ENCODE measurements around the gene C7orf25. TPM values are rescaled to one million over a fixed set of nuclear protein-coding genes. Genes with fewer than 3 reads are reported as not detected.
A peak's percentile ranks its signal among the peaks of the same experiment; 100 is the strongest.

Gene C7orf25
- total and polyA plus RNA-seq, 8 donors, result 1.9 to 7.2 (median 2.7) TPM

GRCh38 chr7:42935861-42936260 is 24.0 kb upstream of the C7orf25 start:
- ATAC-seq, result no peak
- no peak for DNase-seq
- Histone ChIP-seq H3K36me3 (peaks cover 0 to 51% of the 10 kb centered on the region in 2 donors), H3K4me1 (peaks cover 3 to 19% of the 10 kb centered on the region in 2 donors), H3K27ac (no peak overlapping the region), H3K9me3 (no peaks in the 10 kb centered on the region), H3K27me3 (no peaks in the 10 kb centered on the region), H3K4me3 (no peak overlapping the region)
- intact Hi-C loops (cut with DNase I), result no loop called here
- TF ChIP-seq CTCF (IDR thresholded peaks at IDR 0.05), result no peak

- ATAC-seq, result no peak
- H3K4me3 ChIP-seq, result no peak overlapping the region
- intact Hi-C loops (cut with DNase I), result no loop called here
Observed at GRCh38 chr7:42934291-42934690, 22.4 kb upstream of the C7orf25 start.

GRCh38 chr7:42932811-42933591 is 21.1 kb upstream of the C7orf25 start:
- intact Hi-C loops (cut with DNase I), result no loop called here
- ATAC-seq (peak; percentile 52), DNase-seq (peak in 2 of 4 donors; percentile 38 to 41)
- Histone ChIP-seq H3K36me3 (peaks cover 0 to 26% of the 10 kb centered on the region in 2 donors), H3K4me3 (peak overlapping the region; percentile 82 to 90), H3K27ac (peak overlapping the region; percentile 40 to 79), H3K9me3 (no peaks in the 10 kb centered on the region), H3K4me1 (peaks cover 11 to 45% of the 10 kb centered on the region in 2 donors), H3K27me3 (no peaks in the 10 kb centered on the region)
- no peak for TF ChIP-seq CTCF (IDR thresholded peaks at IDR 0.05)

More at GRCh38 chr7:42934291-42934690, 22.4 kb upstream of the C7orf25 start:
- Histone ChIP-seq H3K27me3 (no peaks in the 10 kb centered on the region), H3K27ac (no peak overlapping the region), H3K9me3 (no peaks in the 10 kb centered on the region), H3K4me1 (peaks cover 11 to 35% of the 10 kb centered on the region in 2 donors), H3K36me3 (peaks cover 0 to 39% of the 10 kb centered on the region in 2 donors)
- no peak for TF ChIP-seq CTCF (IDR thresholded peaks at IDR 0.05)
- no peak for DNase-seq

- Histone ChIP-seq H3K9me3 (no peaks in the 10 kb centered on the region), H3K36me3 (peaks cover 0 to 20% of the 10 kb centered on the region in 2 donors), H3K4me3 (peak within 1 kb of the TSS; percentile 82 to 90), H3K4me1 (peaks cover 11 to 51% of the 10 kb centered on the region in 2 donors), H3K27ac (peak within 1 kb of the TSS; percentile 77 to 79), H3K27me3 (no peaks in the 10 kb centered on the region)
- intact Hi-C loops (cut with DNase I), result no loop called here
- DNase-seq (peak; percentile 94 to 97 (median 96)), ATAC-seq (peak; percentile 99)
- no peak for TF ChIP-seq CTCF (IDR thresholded peaks at IDR 0.05)
Observed at GRCh38 chr7:42931834-42932651, 20.2 kb upstream of the C7orf25 start, which contains the start of the genes MRPL32 and PSMA2. Gene MRPL32, plus strand, starts transcription at chr7:42932376. Its CDS starts 11 bp downstream, at chr7:42932387. Gene PSMA2, minus strand, starts transcription at chr7:42932174. Its CDS starts 16 bp downstream, at chr7:42932158.

GRCh38 chr7:42931447-42931833 is 19.6 kb upstream of the C7orf25 start:
- TF ChIP-seq CTCF (IDR thresholded peaks at IDR 0.05), result no peak
- H3K27me3 ChIP-seq, result no peaks in the 10 kb centered on the region
- peak overlapping the region; percentile 77 to 79 for H3K27ac ChIP-seq
- peaks cover 11 to 55% of the 10 kb centered on the region in 2 donors for H3K4me1 ChIP-seq
- no peak for DNase-seq
- peaks cover 0 to 24% of the 10 kb centered on the region in 2 donors for H3K36me3 ChIP-seq
- intact Hi-C loops (cut with DNase I), result no loop called here
- peak overlapping the region; percentile 82 to 90 for H3K4me3 ChIP-seq
- ATAC-seq, result no peak
- no peaks in the 10 kb centered on the region for H3K9me3 ChIP-seq
